ENCODE data around the gene BCL2.
A peak's percentile ranks its signal among the peaks of the same experiment; 100 is the strongest.

The BCL2 gene

GRCh38 chr18:63233334-63233733, 86.2 kb downstream of the BCL2 start:
- Histone ChIP-seq H3K4me2 (no peak overlapping the region), H4K20me1 (ENCODE audit: insufficient read depth) (no peaks in the 10 kb centered on the region), H3K4me1 (ENCODE audit: low read depth, poor library complexity, severe bottlenecking) (peaks cover 31% of the 10 kb centered on the region), H3K27ac (no peak overlapping the region), H3K9ac (no peak overlapping the region), H2AFZ (ENCODE audit: low read depth) (no peak overlapping the region), H3K79me2 (ENCODE audit: insufficient read depth, low read depth) (peaks cover 14% of the 10 kb centered on the region; the same call in 1 of the 2 replicates), H3K36me3 (ENCODE audit: insufficient read depth) (no peaks in the 10 kb centered on the region), H3K4me3 (IDR thresholded peaks at IDR 0.05; ENCODE audit: insufficient read depth, low read depth, low read length) (no peak overlapping the region), H3K27me3 (ENCODE audit: insufficient read depth, low read depth) (no peaks in the 10 kb centered on the region)
- TF ChIP-seq CTCF (conservative IDR thresholded peaks at IDR 0.05; ENCODE audit: low read depth, low read length) = no peak

- no peak for TF ChIP-seq CTCF (conservative IDR thresholded peaks at IDR 0.05; ENCODE audit: low read depth, low read length)
- Histone ChIP-seq H3K79me2 (ENCODE audit: insufficient read depth, low read depth) (peaks cover 14% of the 10 kb centered on the region; the same call in 1 of the 2 replicates), H3K4me1 (ENCODE audit: low read depth, poor library complexity, severe bottlenecking) (peaks cover 33% of the 10 kb centered on the region), H3K4me3 (IDR thresholded peaks at IDR 0.05; ENCODE audit: insufficient read depth, low read depth, low read length) (no peak overlapping the region), H3K4me2 (no peak overlapping the region), H2AFZ (ENCODE audit: low read depth) (no peak overlapping the region), H3K27ac (no peak overlapping the region), H3K9ac (no peak overlapping the region), H4K20me1 (ENCODE audit: insufficient read depth) (no peaks in the 10 kb centered on the region), H3K36me3 (ENCODE audit: insufficient read depth) (no peaks in the 10 kb centered on the region), H3K27me3 (ENCODE audit: insufficient read depth, low read depth) (no peaks in the 10 kb centered on the region)
Observed at GRCh38 chr18:63232826-63233225, 86.7 kb downstream of the BCL2 start.

GRCh38 chr18:63229971-63230370, 89.6 kb downstream of the BCL2 start:
- Histone ChIP-seq H3K79me2 (ENCODE audit: insufficient read depth, low read depth) (peaks cover 14% of the 10 kb centered on the region; the same call in 1 of the 2 replicates), H3K4me1 (ENCODE audit: low read depth, poor library complexity, severe bottlenecking) (peaks cover 41% of the 10 kb centered on the region), H3K4me3 (IDR thresholded peaks at IDR 0.05; ENCODE audit: insufficient read depth, low read depth, low read length) (no peak overlapping the region), H3K9ac (no peak overlapping the region), H3K36me3 (ENCODE audit: insufficient read depth) (no peaks in the 10 kb centered on the region), H3K4me2 (peak overlapping the region; percentile 44), H3K27ac (no peak overlapping the region), H4K20me1 (ENCODE audit: insufficient read depth) (no peaks in the 10 kb centered on the region), H3K27me3 (ENCODE audit: insufficient read depth, low read depth) (no peaks in the 10 kb centered on the region), H2AFZ (ENCODE audit: low read depth) (no peak overlapping the region)
- no peak for TF ChIP-seq CTCF (conservative IDR thresholded peaks at IDR 0.05; ENCODE audit: low read depth, low read length)

- Histone ChIP-seq H3K9ac (no peak overlapping the region), H2AFZ (ENCODE audit: low read depth) (no peak overlapping the region), H3K4me2 (no peak overlapping the region), H3K27ac (no peak overlapping the region), H3K36me3 (ENCODE audit: insufficient read depth) (no peaks in the 10 kb centered on the region), H3K27me3 (ENCODE audit: insufficient read depth, low read depth) (no peaks in the 10 kb centered on the region), H3K4me1 (ENCODE audit: low read depth, poor library complexity, severe bottlenecking) (peaks cover 26% of the 10 kb centered on the region), H3K79me2 (ENCODE audit: insufficient read depth, low read depth) (peaks cover 12% of the 10 kb centered on the region; the same call in 1 of the 2 replicates), H3K4me3 (IDR thresholded peaks at IDR 0.05; ENCODE audit: insufficient read depth, low read depth, low read length) (no peak overlapping the region), H4K20me1 (ENCODE audit: insufficient read depth) (no peaks in the 10 kb centered on the region)
- TF ChIP-seq CTCF (conservative IDR thresholded peaks at IDR 0.05; ENCODE audit: low read depth, low read length) = no peak
Observed at GRCh38 chr18:63225434-63225833, 94.1 kb downstream of the BCL2 start.

All from KMS-11 (cell line).